K562 (cell line): ENCODE measurements around the gene MYADML2. TPM values are rescaled to one million over a fixed set of nuclear protein-coding genes. Genes with fewer than 3 reads are reported as not detected.

Experiments
- BRD9 ChIP-seq: fragments of 450-650 bp; IDR thresholded peaks from 2 replicates; pipeline ENCODE4 v1.6.1; 2018; ENCODE audit warnings: low read depth; ENCODE audit not compliant: partially characterized antibody
- CEBPB ChIP-seq: fragments of 450-650 bp; IDR thresholded peaks from 2 replicates; pipeline ENCODE4 v1.6.1; 2016; ENCODE audit warnings: missing genetic modification characterization, missing compliant biosample characterization
- FOXA1 ChIP-seq: fragments of 450-650 bp; IDR thresholded peaks from 2 replicates; pipeline ENCODE4 v1.6.1; 2016; ENCODE audit warnings: mild to moderate bottlenecking, borderline replicate concordance
- HMG20B ChIP-seq: fragments of 250-450 bp; sonication (Bioruptor Pico); IDR thresholded peaks from 2 replicates; pipeline ENCODE4 v1.5.0; 2021; ENCODE audit warnings: mild to moderate bottlenecking
- HNRNPLL ChIP-seq: fragments of 200-400 bp; formaldehyde crosslinking; IDR thresholded peaks from 2 replicates; pipeline ENCODE4 v1.6.1; 2017; ENCODE audit warnings: low read length, low read depth, mild to moderate bottlenecking; ENCODE audit not compliant: poor library complexity, severe bottlenecking
- IFI16 ChIP-seq: fragments of 250-450 bp; sonication (Bioruptor Pico); IDR thresholded peaks from 2 replicates; pipeline ENCODE4 v2.1.2; 2022; ENCODE audit warnings: mild to moderate bottlenecking, inconsistent platforms
- MXD1 ChIP-seq: fragments of 250-450 bp; sonication (Bioruptor Pico); IDR thresholded peaks from 2 replicates; pipeline ENCODE4 v1.8.0; 2021; ENCODE audit warnings: borderline replicate concordance, mild to moderate bottlenecking, moderate library complexity; ENCODE audit not compliant: poor library complexity, severe bottlenecking
- NCOR1 ChIP-seq: fragments of 450-650 bp; IDR thresholded peaks from 2 replicates; pipeline ENCODE4 v1.6.1; 2016; ENCODE audit warnings: mild to moderate bottlenecking, moderate library complexity
- PCBP1 ChIP-seq: fragments of 200-400 bp; formaldehyde crosslinking; IDR thresholded peaks from 2 replicates; pipeline ENCODE4 v1.6.1; 2018; ENCODE audit warnings: mild to moderate bottlenecking, low read depth, low read length; ENCODE audit not compliant: poor library complexity, severe bottlenecking
- PCBP2 ChIP-seq: fragments of 200-400 bp; formaldehyde crosslinking; IDR thresholded peaks from 2 replicates; pipeline ENCODE4 v1.6.1; 2018; ENCODE audit warnings: low read length, low read depth, mild to moderate bottlenecking, moderate library complexity; ENCODE audit not compliant: poor library complexity, severe bottlenecking
- POLR2G ChIP-seq: fragments of 200-400 bp; formaldehyde crosslinking; IDR thresholded peaks from 2 replicates; pipeline ENCODE4 v1.6.1; 2017; ENCODE audit warnings: low read depth, mild to moderate bottlenecking, antibody characterized with exemption, low read length, moderate library complexity
- RNF219 ChIP-seq: fragments of 250-450 bp; sonication (Bioruptor Pico); IDR thresholded peaks from 2 replicates; pipeline ENCODE4 v1.5.0; 2022; ENCODE audit warnings: mild to moderate bottlenecking
- SMARCA5 ChIP-seq: fragments of 450-650 bp; IDR thresholded peaks from 2 replicates; pipeline ENCODE4 v1.6.1; 2016
- ZBTB5 ChIP-seq: fragments of 450-650 bp; IDR thresholded peaks from 2 replicates; pipeline ENCODE4 v1.6.1; 2017; ENCODE audit warnings: antibody characterized with exemption
- ZC3H8 ChIP-seq: fragments of 450-650 bp; IDR thresholded peaks from 2 replicates; pipeline ENCODE4 v1.6.1; 2017
- ZNF3 ChIP-seq: fragments of 250-450 bp; sonication (Bioruptor Pico); IDR thresholded peaks from 2 replicates; pipeline ENCODE4 v1.5.0; 2021; ENCODE audit warnings: mild to moderate bottlenecking, moderate library complexity
- ZNF347 ChIP-seq: fragments of 450-650 bp; formaldehyde crosslinking; IDR thresholded peaks from 2 replicates; pipeline ENCODE4 v1.4.0; 2020; ENCODE audit warnings: low read depth, mild to moderate bottlenecking, moderate library complexity
- polyA plus RNA-seq, 8 experiments: library from polyadenylated mRNA; depleted of rRNA in 4 of 8; stranded (reverse) in 5 of 8; unstranded in 3 of 8; fragments of >200 nt; fragmentation: Nextera tagmentation in 2 of 8; fragmentation: Illumina TruSeq in 1 of 8; extraction: Ambion mirVana in 2 of 8; extraction: Trizol in 1 of 8; gene quantifications; 2 replicates each; pipeline versions ENCODE4 v1.2.1 to v1.2.3, GENCODE V29; 2011 to 2014; ENCODE audit warnings: inconsistent platforms in 1 of 8, missing spikeins in 1 of 8
- total RNA-seq, 7 experiments: library from RNA; depleted of rRNA in 6 of 7; stranded (reverse); fragments of >200 nt in 6 of 7; fragmentation: Illumina TruSeq in 2 of 7; extraction: Trizol in 2 of 7; gene quantifications; 2 replicates each; pipeline versions ENCODE4 v1.2.1 to v1.2.3, GENCODE V29; 2011 to 2021; ENCODE audit warnings: low replicate concordance in 1 of 7
- TF ChIP-seq, protein P1 (sequence below): fragments of 450-650 bp; IDR thresholded peaks from 2 replicates; pipeline ENCODE4 v1.6.1; 2017; ENCODE audit warnings: antibody characterized with exemption, mild to moderate bottlenecking
- TF ChIP-seq, protein P2 (sequence below), 2 experiments: fragments of 450-650 bp; IDR thresholded peaks; 2 replicates each; pipeline ENCODE4 v1.6.1; 2016

Gene MYADML2
- total and polyA plus RNA-seq, 9 of the 15 experiments (the other 6 are each of a cell fraction or from before 2014, with no cell fraction given): not detected

- TF ChIP-seq ZBTB5 (no peak), HNRNPLL (no peak), ZNF3 (CRISPR knock-in tag) (no peak), CEBPB (tag) (no peak), ZC3H8 (no peak), PCBP2 (peak; percentile 11), POLR2G (peak; percentile 71), MXD1 (no peak), SMARCA5 (no peak), BRD9 (no peak), IFI16 (CRISPR knock-in tag) (no peak), ZNF347 (CRISPR knock-in tag) (no peak), PCBP1 (peak; percentile 0), HMG20B (CRISPR knock-in tag) (no peak), NCOR1 (0 out of 2 replicates have a peak, but pooled peaks have one; percentile 1), RNF219 (CRISPR knock-in tag) (no peak), FOXA1 (no peak)
- TF ChIP-seq, protein P1, sequence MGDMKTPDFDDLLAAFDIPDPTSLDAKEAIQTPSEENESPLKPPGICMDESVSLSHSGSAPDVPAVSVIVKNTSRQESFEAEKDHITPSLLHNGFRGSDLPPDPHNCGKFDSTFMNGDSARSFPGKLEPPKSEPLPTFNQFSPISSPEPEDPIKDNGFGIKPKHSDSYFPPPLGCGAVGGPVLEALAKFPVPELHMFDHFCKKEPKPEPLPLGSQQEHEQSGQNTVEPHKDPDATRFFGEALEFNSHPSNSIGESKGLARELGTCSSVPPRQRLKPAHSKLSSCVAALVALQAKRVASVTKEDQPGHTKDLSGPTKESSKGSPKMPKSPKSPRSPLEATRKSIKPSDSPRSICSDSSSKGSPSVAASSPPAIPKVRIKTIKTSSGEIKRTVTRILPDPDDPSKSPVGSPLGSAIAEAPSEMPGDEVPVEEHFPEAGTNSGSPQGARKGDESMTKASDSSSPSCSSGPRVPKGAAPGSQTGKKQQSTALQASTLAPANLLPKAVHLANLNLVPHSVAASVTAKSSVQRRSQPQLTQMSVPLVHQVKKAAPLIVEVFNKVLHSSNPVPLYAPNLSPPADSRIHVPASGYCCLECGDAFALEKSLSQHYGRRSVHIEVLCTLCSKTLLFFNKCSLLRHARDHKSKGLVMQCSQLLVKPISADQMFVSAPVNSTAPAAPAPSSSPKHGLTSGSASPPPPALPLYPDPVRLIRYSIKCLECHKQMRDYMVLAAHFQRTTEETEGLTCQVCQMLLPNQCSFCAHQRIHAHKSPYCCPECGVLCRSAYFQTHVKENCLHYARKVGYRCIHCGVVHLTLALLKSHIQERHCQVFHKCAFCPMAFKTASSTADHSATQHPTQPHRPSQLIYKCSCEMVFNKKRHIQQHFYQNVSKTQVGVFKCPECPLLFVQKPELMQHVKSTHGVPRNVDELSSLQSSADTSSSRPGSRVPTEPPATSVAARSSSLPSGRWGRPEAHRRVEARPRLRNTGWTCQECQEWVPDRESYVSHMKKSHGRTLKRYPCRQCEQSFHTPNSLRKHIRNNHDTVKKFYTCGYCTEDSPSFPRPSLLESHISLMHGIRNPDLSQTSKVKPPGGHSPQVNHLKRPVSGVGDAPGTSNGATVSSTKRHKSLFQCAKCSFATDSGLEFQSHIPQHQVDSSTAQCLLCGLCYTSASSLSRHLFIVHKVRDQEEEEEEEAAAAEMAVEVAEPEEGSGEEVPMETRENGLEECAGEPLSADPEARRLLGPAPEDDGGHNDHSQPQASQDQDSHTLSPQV: 0 out of 2 replicates have a peak, but pooled peaks have one; percentile 2
- TF ChIP-seq, protein P2, sequence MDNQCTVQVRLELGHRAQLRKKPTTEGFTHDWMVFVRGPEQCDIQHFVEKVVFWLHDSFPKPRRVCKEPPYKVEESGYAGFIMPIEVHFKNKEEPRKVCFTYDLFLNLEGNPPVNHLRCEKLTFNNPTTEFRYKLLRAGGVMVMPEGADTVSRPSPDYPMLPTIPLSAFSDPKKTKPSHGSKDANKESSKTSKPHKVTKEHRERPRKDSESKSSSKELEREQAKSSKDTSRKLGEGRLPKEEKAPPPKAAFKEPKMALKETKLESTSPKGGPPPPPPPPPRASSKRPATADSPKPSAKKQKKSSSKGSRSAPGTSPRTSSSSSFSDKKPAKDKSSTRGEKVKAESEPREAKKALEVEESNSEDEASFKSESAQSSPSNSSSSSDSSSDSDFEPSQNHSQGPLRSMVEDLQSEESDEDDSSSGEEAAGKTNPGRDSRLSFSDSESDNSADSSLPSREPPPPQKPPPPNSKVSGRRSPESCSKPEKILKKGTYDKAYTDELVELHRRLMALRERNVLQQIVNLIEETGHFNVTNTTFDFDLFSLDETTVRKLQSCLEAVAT (IDR thresholded peaks at IDR 0.05): no peak
These were observed 19.8 kb downstream of the MYADML2 start (continued) for GRCh38 chr17:81927152-81927652.
